T-helper 2 cell treated with Interferon-gamma antibody and Interleukin-4, amounts not matched to agents 100 ng/mL and 5 ng/mL, for 36 hours (primary cell): Measurements from ENCODE around the gene EXOC2. TPM values are rescaled to one million over a fixed set of nuclear protein-coding genes. Genes with fewer than 3 reads are reported as not detected.
"Not testable (repeated sequence)": the region's sequence is repeated elsewhere in the genome, so short reads cannot be mapped to it uniquely, and the experiment has no call there.

ENCODE experiments used
- intact Hi-C: fragments of 100-400 bp; cut with micrococcal nuclease; formaldehyde crosslinking; loops from one replicate; pipeline ENCODE4 v1.15.1; 2023
- total RNA-seq: library from RNA; stranded (reverse); gene quantifications from 2 replicates; pipeline ENCODE4 v1.2.3, GENCODE V29; 2022

EXOC2 gene
- total RNA-seq, 1 donor from 2014 or later, result 34.7 TPM

- intact Hi-C loops, result loop anchor here (1.0 to 10.0 kb wide), 6 partner anchors 129 to 843 kb away; no protein-coding TSS in a partner anchor
Measured at GRCh38 chr6:593139-593906, 99.6 kb downstream of the EXOC2 start.

GRCh38 chr6:589090-589489, 103.8 kb downstream of the EXOC2 start:
- intact Hi-C loops, result no loop called here

GRCh38 chr6:586553-586952, 106.4 kb downstream of the EXOC2 start:
- intact Hi-C loops, result no loop called here

GRCh38 chr6:583635-584034, 109.3 kb downstream of the EXOC2 start:
- intact Hi-C loops, result no loop called here

- intact Hi-C loops, result no loop called here
Measured at GRCh38 chr6:583116-583515, 109.8 kb downstream of the EXOC2 start.

GRCh38 chr6:582370-582769, 110.6 kb downstream of the EXOC2 start:
- intact Hi-C loops, result no loop called here

- intact Hi-C loops, result no loop called here
Measured at GRCh38 chr6:579339-579738, 113.6 kb downstream of the EXOC2 start.

- intact Hi-C loops, result no loop called here
Measured at GRCh38 chr6:572596-573265, 120.2 kb downstream of the EXOC2 start.

GRCh38 chr6:571892-572291, 121.0 kb downstream of the EXOC2 start:
- intact Hi-C loops, result no loop called here

- intact Hi-C loops, result no loop called here
Measured at GRCh38 chr6:570825-571224, 122.1 kb downstream of the EXOC2 start.

- intact Hi-C loops, result no loop called here
Measured at GRCh38 chr6:568954-569523, 123.9 kb downstream of the EXOC2 start.

GRCh38 chr6:568085-568484, 124.9 kb downstream of the EXOC2 start:
- intact Hi-C loops, result no loop called here

GRCh38 chr6:563863-564262, 129.1 kb downstream of the EXOC2 start:
- intact Hi-C loops, result no loop called here

- intact Hi-C loops, result no loop called here
Measured at GRCh38 chr6:562052-562676, 130.8 kb downstream of the EXOC2 start.

GRCh38 chr6:561335-561734, 131.6 kb downstream of the EXOC2 start:
- intact Hi-C loops, result not testable (repeated sequence)

GRCh38 chr6:558959-559358, 134.0 kb downstream of the EXOC2 start:
- intact Hi-C loops, result loop anchor here (2.0 to 5.0 kb wide), 3 partner anchors 47 to 168 kb away; partner anchors contain the start of gene IRF4

- intact Hi-C loops, result loop anchor here (2.0 to 5.0 kb wide), 3 partner anchors 46 to 167 kb away; partner anchors contain the start of gene IRF4
Measured at GRCh38 chr6:558089-558488, 134.8 kb downstream of the EXOC2 start.

- intact Hi-C loops, result no loop called here
Measured at GRCh38 chr6:551829-552350, 141.0 kb downstream of the EXOC2 start.

- intact Hi-C loops, result no loop called here
Measured at GRCh38 chr6:551405-551804, 141.5 kb downstream of the EXOC2 start.

- intact Hi-C loops, result loop anchor here (5.0 kb wide), 2 partner anchors 53 to 118 kb away; no protein-coding TSS in a partner anchor
Measured at GRCh38 chr6:549906-550305, 143.0 kb downstream of the EXOC2 start.

GRCh38 chr6:548517-548916, 144.4 kb downstream of the EXOC2 start:
- intact Hi-C loops, result loop anchor here (5.0 kb wide), 2 partner anchors 51 to 116 kb away; no protein-coding TSS in a partner anchor
